Kidney (tissue), 14 donors: Measurements from ENCODE around the gene CYP2W1. TPM values are rescaled to one million over a fixed set of nuclear protein-coding genes. Genes with fewer than 3 reads are reported as not detected.

Experiments used
- DNase-seq, 5 donors: peaks; one replicate each; pipeline ENCODE4 v3.0.0-alpha.2; 2013 to 2020
- FAIRE-seq: peaks from 2 replicates; lab custom pipeline; 2012; peaks lifted over from hg19 to GRCh38; lab: Jason Lieb, UNC
- H3K27ac ChIP-seq, 2 donors: one replicate each; pipeline ENCODE4 v1.7.0; 2013; ENCODE audit warnings: low read depth in 2 of 2, low read length in 2 of 2, inconsistent platforms in 1 of 2
- H3K27me3 ChIP-seq: one replicate; pipeline ENCODE4 v1.7.1; 2013; ENCODE audit warnings: low read length, inconsistent platforms; ENCODE audit not compliant: control insufficient read depth, insufficient read depth
- H3K36me3 ChIP-seq, 3 donors: one replicate each; pipeline versions ENCODE4 v1.7.0 to v1.7.1; 2013; ENCODE audit warnings: low read length in 3 of 3, control low read depth in 1 of 3, inconsistent platforms in 1 of 3; ENCODE audit not compliant: insufficient read depth in 3 of 3, control insufficient read depth in 2 of 3
- H3K4me1 ChIP-seq, 3 donors: one replicate each; pipeline versions ENCODE4 v1.7.0 to v1.7.1; 2013; ENCODE audit warnings: low read length in 3 of 3, inconsistent platforms in 1 of 3, low read depth in 1 of 3; ENCODE audit not compliant: control insufficient read depth in 2 of 3, insufficient read depth in 2 of 3
- H3K4me3 ChIP-seq, 3 donors: one replicate each; pipeline versions ENCODE4 v1.7.0 to v1.8.1; 2013; ENCODE audit warnings: low read length in 3 of 3, control low read depth in 1 of 3, inconsistent platforms in 1 of 3
- H3K9ac ChIP-seq, 3 donors: one replicate each; pipeline versions ENCODE4 v1.7.0 to v1.7.1; 2013; ENCODE audit warnings: low read length in 3 of 3, control low read depth in 1 of 3, inconsistent platforms in 1 of 3
- H3K9me3 ChIP-seq, 3 donors: one replicate each; pipeline versions ENCODE4 v1.7.0 to v1.7.1; 2013; ENCODE audit warnings: low read length in 3 of 3, control low read depth in 1 of 3, inconsistent platforms in 1 of 3; ENCODE audit not compliant: control insufficient read depth in 2 of 3, insufficient read depth in 1 of 3
- CTCF ChIP-seq: IDR thresholded peaks from 3 replicates; pipeline ENCODE4 v1.5.1; 2012; ENCODE audit warnings: mild to moderate bottlenecking, moderate library complexity, borderline replicate concordance; ENCODE audit not compliant: insufficient read depth; ENCODE audit errors: extremely low read depth
- intact Hi-C: fragments of 100-400 bp; cut with DNase I; formaldehyde crosslinking; loops from one replicate; pipeline ENCODE4 v1.11.1; 2022
- polyA plus RNA-seq: library from polyadenylated mRNA; stranded (reverse); fragments of 350-450 nt; fragmentation: Illumina TruSeq; extraction: RNeasy Lipid Tissue Mini Kit (QIAGEN cat#74804); gene quantifications from one replicate; pipeline ENCODE4 v1.2.3, GENCODE V29; 2014; ENCODE audit warnings: low read depth, low replicate concordance; ENCODE audit not compliant: insufficient read depth
- total RNA-seq: library from RNA; stranded (reverse); fragmentation: NEBNext Ultra II Directional; extraction: Animal tissue kit (Norgen Biotek cat#: 25700); gene quantifications from one replicate; pipeline ENCODE4 v1.2.1, GENCODE V29; 2021
- donor health status: control.
- donor health status: control.
- donor health status: control.
- donor health status: control.
- donor health status: control.
- donor health status: DM: yes; HTN: yes; CAD: no.
- donor health status: Normal renal cell carcinoma (clear cell type).

Gene CYP2W1
- total and polyA plus RNA-seq, 2 donors from 2014 or later = 0.13 to 0.17 TPM

GRCh38 chr7:1011297-1012003 is 28.5 kb downstream of the CYP2W1 start:
- no peak for DNase-seq

DNA sequence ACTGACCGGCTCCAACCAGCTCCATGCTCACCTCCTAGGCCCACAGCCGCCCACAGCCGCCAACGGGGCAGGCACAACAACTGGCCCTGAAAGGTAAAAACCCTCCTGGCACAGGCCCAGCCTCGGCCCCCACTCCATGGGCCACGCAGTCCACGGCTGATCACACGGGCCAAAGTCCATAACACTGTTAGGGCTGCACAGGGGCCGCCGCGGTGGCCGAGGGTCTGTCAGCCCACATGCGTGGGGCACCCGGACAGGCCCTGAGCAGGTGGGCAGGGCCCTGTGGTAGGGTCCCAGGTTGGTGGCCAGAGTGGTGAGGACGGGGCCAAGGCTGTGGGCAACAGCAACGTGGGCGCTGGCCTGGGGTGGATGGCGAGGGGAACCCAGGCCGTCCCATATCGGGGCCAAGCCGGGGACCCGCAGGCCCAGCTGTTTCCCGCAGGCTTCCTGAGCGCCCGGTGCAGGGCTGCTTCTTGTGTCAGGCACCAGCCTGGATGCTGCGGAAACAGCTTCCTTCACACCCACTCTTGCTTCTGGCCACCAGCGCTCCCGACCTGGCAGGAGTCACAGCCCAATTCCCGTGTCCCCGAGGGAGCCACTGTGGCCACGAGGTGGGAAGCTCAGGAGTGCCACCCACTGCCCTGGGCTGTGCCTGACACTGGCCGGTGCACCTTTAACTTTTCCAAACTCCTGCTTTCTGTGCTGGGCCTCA is 29.2 kb downstream of the CYP2W1 start:
- FAIRE-seq (no peak), DNase-seq (no peak)
- H3K9ac ChIP-seq = peak overlapping the region in 1 of 3 donors; percentile 40

More at GRCh38 chr7:1011297-1012003, 28.5 kb downstream of the CYP2W1 start:
- H3K4me3 ChIP-seq = no peak overlapping the region
- peak overlapping the region in 1 of 2 donors; percentile 7 for H3K27ac ChIP-seq
- no peak for FAIRE-seq
- H3K27me3 ChIP-seq = no peaks in the 10 kb centered on the region
- no peak for TF ChIP-seq CTCF
- intact Hi-C loops = no loop called here
- peak overlapping the region in 1 of 3 donors; percentile 40 for H3K9ac ChIP-seq
- peaks cover 0 to 4% (median 3%) of the 10 kb centered on the region in 3 donors for H3K36me3 ChIP-seq
- H3K4me1 ChIP-seq = peaks cover 0 to 14% (median 4%) of the 10 kb centered on the region in 3 donors
- H3K9me3 ChIP-seq = peaks cover 0 to 3% (median 0%) of the 10 kb centered on the region in 3 donors

DNA sequence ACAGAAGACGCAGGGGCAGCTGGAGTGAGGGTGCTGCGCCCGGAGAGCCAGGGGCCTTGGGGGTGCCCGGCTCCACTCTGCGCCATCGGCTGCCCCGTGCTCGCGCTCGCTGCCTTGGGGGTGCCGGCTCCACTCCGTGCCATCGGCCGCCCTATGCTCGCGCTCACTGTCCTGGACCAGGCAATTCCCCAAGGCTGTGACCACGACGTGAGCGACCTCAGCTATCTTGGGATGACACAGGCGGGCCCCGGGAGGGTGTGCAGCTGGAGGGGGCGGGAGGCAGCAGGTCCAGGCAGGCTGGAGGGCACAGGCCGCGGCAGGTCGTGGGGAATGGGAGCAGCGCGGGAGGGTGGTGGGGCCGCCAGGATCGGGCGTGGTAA is 29.7 kb downstream of the CYP2W1 start:
- no peak for FAIRE-seq
- peaks cover 0 to 14% (median 4%) of the 10 kb centered on the region in 3 donors for H3K4me1 ChIP-seq
- intact Hi-C loops = no loop called here
- no peak overlapping the region for H3K27ac ChIP-seq
- H3K27me3 ChIP-seq = no peaks in the 10 kb centered on the region
- DNase-seq = no peak
- no peak overlapping the region for H3K4me3 ChIP-seq
- no peak for TF ChIP-seq CTCF
- H3K36me3 ChIP-seq = peaks cover 0 to 4% (median 3%) of the 10 kb centered on the region in 3 donors
- H3K9me3 ChIP-seq = peaks cover 0 to 3% (median 0%) of the 10 kb centered on the region in 3 donors
- H3K9ac ChIP-seq = no peak overlapping the region

More for the DNA sequence above, 29.2 kb downstream of the CYP2W1 start:
- no peak for TF ChIP-seq CTCF
- intact Hi-C loops = no loop called here
- Histone ChIP-seq H3K27ac (peak overlapping the region in 1 of 2 donors; percentile 7), H3K36me3 (peaks cover 0 to 4% (median 3%) of the 10 kb centered on the region in 3 donors), H3K4me1 (peaks cover 0 to 14% (median 4%) of the 10 kb centered on the region in 3 donors), H3K9me3 (peaks cover 0 to 3% (median 0%) of the 10 kb centered on the region in 3 donors), H3K27me3 (no peaks in the 10 kb centered on the region), H3K4me3 (no peak overlapping the region)
